ENCODE data around the gene H2BW2.

The H2BW2 gene

GRCh38 chrX:104084063-104084462 is 44.3 kb downstream of the H2BW2 start:
- Histone ChIP-seq H3K36me3 (replicated peaks) (no peaks in the 10 kb centered on the region), H3K4me1 (no peaks in the 10 kb centered on the region), H3K27me3 (ENCODE audit: low read depth) (no peaks in the 10 kb centered on the region), H3K4me3 (no peak overlapping the region), H3K9me3 (no peaks in the 10 kb centered on the region)
- in situ Hi-C loops (cut with MboI; ENCODE audit: low sequenced_read_pairs): no loop called here
- no peak for DNase-seq (ENCODE audit: low spot score in 2 of 2)

GRCh38 chrX:104084534-104085277 is 45.0 kb downstream of the H2BW2 start:
- H3K4me3 ChIP-seq: no peak overlapping the region
- in situ Hi-C loops (cut with MboI; ENCODE audit: low sequenced_read_pairs): no loop called here
- no peaks in the 10 kb centered on the region for H3K9me3 ChIP-seq
- H3K4me1 ChIP-seq: no peaks in the 10 kb centered on the region
- H3K36me3 ChIP-seq (replicated peaks): no peaks in the 10 kb centered on the region
- no peaks in the 10 kb centered on the region for H3K27me3 ChIP-seq (ENCODE audit: low read depth)
- DNase-seq (ENCODE audit: low spot score in 2 of 2): no peak

GRCh38 chrX:104085477-104085876 is 45.7 kb downstream of the H2BW2 start:
- Histone ChIP-seq H3K4me3 (no peak overlapping the region), H3K9me3 (no peaks in the 10 kb centered on the region), H3K4me1 (no peaks in the 10 kb centered on the region), H3K27me3 (ENCODE audit: low read depth) (no peaks in the 10 kb centered on the region), H3K36me3 (replicated peaks) (no peaks in the 10 kb centered on the region)
- in situ Hi-C loops (cut with MboI; ENCODE audit: low sequenced_read_pairs): no loop called here
- DNase-seq (ENCODE audit: low spot score in 2 of 2): no peak

GRCh38 chrX:104085919-104086318 is 46.2 kb downstream of the H2BW2 start:
- in situ Hi-C loops (cut with MboI; ENCODE audit: low sequenced_read_pairs): no loop called here
- Histone ChIP-seq H3K36me3 (replicated peaks) (no peaks in the 10 kb centered on the region), H3K9me3 (no peaks in the 10 kb centered on the region), H3K4me1 (no peaks in the 10 kb centered on the region), H3K4me3 (no peak overlapping the region), H3K27me3 (ENCODE audit: low read depth) (no peaks in the 10 kb centered on the region)
- DNase-seq (ENCODE audit: low spot score in 2 of 2): no peak
